ENCODE measurements around the gene PCNA.

DNA sequence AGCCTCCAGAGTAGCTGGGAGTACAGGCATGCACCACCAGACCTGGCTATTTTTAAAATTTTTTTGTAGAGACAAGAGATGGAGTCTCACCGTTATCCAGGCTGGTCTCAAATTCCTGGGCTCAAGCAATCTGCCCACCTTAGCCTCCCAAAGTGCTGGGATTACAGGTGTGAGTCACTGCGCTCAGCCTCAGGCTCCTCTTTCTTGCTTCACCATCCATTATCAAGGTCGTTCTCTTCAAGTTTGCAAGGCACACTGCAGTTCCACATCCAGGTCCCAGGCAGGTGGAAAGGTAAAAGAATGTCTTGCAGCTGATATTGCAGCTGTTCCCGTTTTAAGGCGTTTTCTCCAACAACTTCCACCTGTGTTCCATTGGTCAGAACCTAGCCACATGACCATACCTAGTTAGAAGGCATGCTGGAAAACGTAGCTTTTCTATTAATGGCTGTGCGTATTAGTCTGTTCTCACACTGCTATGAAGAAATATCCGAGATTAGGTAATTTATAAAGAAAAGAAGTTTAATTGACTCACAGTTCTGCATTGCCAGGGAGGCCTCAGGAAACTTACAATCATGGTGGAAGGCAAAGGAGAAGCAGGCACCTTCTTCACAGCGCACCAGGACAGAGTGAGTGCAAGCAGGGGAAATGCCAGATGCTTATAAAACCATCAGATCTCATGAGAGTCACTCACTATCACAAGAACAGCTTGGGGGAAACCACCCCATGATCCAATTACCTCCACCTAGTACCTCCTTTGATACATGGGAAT, 51.7 kb downstream of the PCNA start:
- TF ChIP-seq, protein P1, sequence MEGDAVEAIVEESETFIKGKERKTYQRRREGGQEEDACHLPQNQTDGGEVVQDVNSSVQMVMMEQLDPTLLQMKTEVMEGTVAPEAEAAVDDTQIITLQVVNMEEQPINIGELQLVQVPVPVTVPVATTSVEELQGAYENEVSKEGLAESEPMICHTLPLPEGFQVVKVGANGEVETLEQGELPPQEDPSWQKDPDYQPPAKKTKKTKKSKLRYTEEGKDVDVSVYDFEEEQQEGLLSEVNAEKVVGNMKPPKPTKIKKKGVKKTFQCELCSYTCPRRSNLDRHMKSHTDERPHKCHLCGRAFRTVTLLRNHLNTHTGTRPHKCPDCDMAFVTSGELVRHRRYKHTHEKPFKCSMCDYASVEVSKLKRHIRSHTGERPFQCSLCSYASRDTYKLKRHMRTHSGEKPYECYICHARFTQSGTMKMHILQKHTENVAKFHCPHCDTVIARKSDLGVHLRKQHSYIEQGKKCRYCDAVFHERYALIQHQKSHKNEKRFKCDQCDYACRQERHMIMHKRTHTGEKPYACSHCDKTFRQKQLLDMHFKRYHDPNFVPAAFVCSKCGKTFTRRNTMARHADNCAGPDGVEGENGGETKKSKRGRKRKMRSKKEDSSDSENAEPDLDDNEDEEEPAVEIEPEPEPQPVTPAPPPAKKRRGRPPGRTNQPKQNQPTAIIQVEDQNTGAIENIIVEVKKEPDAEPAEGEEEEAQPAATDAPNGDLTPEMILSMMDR (IDR thresholded peaks at IDR 0.05; ENCODE audit: low read depth, low read length): no peak
- TF ChIP-seq POLR2A (IDR thresholded peaks at IDR 0.05; ENCODE audit: extremely low read depth, insufficient read length): no peak

All from NB4 (cell line).